HG03378 (cell line): ENCODE measurements around the gene AOC2.

Experiments used
- ATAC-seq: cut with Tn5 transposase; IDR thresholded peaks from one replicate; pipeline ENCODE4 v1.9.1; 2021; ENCODE audit warnings: mild to moderate bottlenecking, moderate library complexity; ENCODE audit not compliant: unreplicated experiment

Gene AOC2, protein sequence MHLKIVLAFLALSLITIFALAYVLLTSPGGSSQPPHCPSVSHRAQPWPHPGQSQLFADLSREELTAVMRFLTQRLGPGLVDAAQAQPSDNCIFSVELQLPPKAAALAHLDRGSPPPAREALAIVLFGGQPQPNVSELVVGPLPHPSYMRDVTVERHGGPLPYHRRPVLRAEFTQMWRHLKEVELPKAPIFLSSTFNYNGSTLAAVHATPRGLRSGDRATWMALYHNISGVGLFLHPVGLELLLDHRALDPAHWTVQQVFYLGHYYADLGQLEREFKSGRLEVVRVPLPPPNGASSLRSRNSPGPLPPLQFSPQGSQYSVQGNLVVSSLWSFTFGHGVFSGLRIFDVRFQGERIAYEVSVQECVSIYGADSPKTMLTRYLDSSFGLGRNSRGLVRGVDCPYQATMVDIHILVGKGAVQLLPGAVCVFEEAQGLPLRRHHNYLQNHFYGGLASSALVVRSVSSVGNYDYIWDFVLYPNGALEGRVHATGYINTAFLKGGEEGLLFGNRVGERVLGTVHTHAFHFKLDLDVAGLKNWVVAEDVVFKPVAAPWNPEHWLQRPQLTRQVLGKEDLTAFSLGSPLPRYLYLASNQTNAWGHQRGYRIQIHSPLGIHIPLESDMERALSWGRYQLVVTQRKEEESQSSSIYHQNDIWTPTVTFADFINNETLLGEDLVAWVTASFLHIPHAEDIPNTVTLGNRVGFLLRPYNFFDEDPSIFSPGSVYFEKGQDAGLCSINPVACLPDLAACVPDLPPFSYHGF

DNA sequence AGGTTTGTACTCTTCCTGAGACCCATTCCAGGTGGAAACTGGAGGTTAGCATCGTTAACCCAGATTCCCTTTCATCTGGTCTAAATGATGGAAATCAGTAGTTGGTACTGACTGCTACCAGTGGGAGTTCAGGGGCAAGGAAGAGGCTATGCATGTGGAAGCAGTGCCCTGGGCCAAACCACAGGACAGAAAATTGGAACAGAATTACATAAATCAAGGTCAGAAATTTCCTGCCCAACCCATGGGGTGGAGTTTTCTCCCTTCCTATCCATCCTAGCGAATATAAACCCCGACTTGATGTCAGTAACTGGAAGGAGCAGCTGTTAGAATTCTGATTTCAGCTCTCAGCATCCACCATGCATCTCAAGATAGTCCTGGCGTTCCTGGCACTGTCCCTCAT, at the start of gene AOC2:
TSS of gene AOC2 (plus strand) at position 310 of the 400 bp plus-strand sequence. CDS start at position 357, 47 bp downstream.
- ATAC-seq: no peak

DNA sequence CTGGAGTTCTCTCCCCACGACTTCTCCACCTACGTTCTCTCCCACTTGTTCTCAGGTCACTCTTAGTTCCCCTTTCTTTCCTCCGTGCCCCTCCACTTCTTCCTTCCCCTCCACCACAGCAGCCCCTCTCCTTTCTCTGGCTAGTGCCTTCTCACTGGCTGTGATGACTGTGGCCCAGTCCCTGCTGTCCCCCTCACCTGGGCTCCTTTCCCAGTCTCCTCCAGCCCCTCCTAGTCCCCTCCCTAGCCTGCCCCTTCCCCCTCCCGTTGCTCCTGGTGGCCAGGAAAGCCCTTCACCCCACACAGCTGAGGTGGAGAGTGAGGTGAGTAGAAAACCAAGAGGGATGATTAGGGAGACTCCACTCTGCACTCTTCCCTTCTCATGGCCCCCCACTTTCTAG, 49.3 kb upstream of the AOC2 start:
- no peak for ATAC-seq

DNA sequence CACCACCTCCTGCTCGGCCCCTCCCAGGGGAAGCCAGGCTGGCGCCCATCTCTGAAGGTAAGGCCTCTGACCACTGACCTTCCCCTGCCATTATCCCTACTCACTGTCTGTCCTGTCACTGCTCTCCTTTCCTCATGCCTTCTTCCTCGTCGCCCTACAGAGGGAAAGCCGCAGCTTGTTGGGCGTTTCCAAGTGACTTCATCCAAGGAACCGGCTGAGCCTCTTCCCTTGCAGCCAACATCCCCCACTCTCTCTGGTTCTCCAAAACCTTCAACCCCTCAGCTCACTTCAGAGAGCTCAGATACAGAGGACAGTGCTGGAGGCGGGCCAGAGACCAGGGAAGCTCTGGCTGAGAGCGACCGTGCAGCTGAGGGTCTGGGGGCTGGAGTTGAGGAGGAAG, 48.9 kb upstream of the AOC2 start:
- ATAC-seq: no peak

DNA sequence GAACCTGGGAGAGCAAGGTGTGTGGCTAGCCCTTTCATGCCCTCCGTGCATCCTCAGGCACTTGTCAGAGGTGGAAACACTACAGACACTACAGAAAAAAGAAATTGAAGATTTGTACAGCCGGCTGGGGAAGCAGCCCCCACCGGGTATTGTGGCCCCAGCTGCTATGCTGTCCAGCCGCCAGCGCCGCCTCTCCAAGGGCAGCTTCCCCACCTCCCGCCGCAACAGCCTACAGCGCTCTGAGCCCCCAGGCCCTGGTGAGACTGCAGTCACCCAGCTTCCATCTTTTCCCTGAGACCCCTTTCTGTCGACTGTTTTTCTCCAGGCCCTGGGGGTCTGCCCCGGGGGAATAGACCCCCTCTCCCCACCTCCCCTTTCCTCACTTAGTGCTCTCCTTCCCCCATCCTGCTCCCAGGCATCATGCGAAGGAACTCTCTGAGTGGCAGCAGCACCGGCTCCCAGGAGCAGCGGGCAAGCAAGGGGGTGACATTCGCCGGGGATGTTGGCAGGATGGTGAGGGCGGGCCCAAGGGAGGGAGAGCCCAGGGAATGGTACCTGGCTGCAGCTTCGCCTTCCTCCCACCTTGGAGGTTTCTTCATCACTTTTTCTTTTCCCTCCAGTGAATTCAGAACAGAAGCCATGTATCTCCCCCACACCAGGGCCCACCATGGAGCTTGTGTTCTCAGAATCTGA, 48.2 kb upstream of the AOC2 start:
- ATAC-seq: no peak

DNA sequence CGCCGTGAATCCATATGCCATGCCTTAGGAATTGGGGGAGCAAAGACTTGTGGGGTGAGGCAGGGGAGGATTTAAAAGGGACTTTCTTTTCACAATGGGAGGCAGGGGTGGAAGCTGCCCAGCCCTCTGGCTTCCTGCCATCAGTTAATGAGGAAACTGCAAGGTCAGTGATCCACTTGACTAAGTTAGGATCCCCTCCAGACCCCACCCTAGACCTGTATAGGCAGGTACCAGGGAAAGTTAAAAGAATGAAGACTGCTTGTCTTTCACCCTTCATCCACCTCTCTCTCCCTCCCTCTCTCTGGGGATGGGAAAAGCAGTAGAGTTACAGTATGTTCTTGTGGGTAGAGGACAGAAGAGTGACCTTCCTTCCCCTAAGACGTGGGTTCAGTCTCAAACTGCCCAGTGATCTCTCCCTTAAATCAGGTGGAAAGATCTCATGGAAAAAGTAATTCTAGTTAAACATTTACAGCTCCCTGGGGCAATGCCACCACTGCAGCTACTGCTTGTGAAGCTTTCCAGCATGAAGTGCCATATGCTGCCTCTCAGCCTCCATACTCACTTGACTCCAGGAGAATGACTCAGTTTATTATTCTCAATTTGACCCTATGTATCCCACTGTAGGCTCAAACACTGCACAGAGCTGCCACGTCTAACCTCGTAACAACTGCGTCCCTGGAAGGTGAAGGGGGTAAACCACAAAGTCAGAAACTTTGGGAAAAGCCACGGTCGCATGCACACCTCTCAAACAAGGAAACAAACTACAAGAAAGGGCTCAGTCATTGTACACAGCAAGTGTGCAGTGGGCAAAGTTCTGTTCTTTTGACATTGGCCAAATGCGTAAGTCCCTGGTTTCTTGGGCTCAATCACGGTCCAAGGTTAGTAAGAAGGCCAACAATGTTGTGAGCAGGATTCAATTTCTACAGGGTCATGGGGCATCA, 47.0 kb upstream of the AOC2 start:
- ATAC-seq: no peak

DNA sequence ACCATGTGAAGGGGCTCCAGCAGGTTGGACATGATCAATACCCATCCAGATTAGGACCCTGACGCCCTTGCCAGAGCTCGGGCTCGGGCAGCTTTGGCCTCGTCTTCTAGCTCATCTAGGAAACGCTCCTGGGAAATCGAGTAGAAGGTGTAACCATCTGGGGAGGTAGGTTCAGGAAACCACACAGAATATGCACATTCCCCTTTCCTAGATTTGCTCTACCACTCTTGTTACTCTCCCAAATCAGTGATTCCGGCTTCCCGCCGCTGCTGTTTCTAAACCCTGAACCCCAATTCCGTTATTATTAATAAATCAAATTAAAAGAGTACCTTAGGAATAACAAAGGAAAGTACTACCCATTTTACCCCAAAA, 46.4 kb upstream of the AOC2 start:
- no peak for ATAC-seq

DNA sequence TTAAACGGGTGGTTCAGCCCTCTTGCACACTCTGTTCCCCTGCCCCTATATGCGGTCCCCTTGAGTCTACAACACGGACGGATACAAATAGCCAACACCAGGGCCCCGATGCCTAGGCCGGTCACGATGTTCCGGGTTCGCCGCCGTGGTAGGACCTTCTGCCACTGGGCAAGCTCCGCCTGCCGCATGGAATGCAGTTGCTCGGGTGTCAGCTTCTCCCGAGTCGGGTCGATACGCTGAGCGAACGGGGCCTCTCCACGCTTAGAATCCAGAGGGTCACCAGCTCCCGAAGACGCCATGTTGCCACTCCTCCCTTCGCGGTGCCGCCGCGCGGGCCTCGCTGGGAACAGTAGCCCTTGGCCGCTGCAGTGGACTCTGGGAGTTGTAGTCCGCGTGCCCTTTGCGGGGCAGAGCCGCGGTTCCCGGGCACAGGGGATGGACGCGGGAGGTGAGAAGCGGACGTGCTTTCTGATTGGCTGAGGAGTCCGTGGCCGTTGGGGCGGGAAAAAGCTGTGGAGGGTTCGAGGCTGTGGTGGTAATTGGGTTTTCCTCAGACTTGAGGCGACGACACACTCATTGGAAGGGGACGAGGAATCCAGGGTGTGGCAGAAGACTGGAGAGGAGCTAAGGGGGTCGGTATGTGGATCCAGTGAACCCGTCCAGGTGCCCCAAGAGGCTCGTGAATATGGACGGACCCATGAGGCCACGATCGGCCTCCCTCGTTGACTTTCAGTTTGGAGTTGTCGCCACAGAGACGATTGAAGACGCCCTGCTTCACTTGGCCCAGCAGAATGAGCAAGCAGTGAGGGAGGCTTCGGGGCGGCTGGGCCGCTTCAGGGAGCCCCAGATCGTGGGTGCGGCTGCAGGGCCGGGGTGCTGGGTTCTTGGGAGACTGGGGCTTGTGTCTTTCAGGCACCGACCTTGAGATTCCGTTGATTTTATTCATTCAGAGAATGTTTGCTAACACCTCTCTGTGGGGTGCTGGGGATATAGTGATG, 45.7 kb upstream of the AOC2 start, which contains the start of the genes CNTD1 and COA3:
TSS of gene CNTD1 (plus strand) at position 479 of the 998 bp plus-strand sequence. CDS start at position 686, 207 bp downstream.
TSS of gene COA3 (minus strand) at position 322 of the 998 bp plus-strand sequence. CDS start at position 299, 23 bp downstream.
- no peak for ATAC-seq

DNA sequence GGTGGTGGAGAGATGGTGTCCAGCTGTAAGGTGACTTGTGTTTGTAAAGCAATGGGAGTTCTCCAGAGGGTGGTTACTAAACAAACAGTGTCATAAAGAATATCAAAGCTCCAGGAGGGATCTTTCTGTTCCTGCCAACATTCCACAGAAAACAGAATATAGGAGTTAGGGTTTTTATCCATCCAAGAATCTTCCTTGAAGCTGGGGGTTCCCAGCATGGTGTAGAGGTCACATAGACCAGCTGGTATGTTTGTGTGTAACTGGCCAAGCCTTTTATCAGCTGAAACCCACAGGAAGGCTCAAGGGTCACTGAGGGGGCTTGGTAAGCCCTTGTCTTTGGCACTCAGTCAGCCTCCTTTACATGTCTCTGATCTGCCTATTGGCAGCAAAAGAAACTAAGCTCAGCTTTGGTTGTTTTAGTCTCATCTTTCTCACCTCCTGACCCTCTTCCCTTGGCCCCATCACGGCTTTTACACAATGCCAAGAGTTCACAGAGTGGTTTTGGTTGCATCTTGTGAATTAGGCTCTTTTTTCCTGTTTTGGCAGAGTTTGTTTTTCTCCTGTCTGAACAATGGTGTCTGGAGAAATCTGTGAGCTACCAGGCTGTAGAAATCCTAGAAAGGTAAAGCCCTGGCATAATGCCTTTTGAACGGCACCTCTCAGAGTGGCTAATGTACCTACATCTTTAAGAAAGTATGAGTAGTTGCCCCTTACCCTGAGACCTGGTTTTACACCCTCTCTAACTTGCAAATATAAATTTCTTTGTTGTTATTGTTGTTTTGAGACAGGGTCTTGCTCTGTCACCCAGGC, 41.1 kb upstream of the AOC2 start:
- ATAC-seq: no peak

DNA sequence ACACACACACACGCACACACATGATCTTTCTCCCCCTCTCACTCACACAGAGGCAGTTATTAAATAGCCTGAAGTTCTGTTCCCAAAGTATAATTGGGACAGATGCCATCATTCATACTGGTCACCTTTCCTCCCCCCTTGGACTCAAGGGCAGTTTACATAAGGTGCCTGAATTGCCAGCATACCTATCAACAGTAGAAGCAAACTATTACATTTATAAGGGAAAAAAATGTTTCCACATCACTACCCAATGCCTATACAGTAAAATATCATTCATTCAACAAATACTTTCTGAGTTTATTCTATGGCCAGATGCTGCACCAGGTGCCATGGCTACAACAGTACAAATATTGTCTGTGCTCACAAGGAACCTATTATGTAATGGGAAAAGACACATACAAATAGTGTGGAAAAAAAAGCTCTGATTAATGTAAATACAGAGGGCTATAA, 39.4 kb upstream of the AOC2 start:
- ATAC-seq: no peak

DNA sequence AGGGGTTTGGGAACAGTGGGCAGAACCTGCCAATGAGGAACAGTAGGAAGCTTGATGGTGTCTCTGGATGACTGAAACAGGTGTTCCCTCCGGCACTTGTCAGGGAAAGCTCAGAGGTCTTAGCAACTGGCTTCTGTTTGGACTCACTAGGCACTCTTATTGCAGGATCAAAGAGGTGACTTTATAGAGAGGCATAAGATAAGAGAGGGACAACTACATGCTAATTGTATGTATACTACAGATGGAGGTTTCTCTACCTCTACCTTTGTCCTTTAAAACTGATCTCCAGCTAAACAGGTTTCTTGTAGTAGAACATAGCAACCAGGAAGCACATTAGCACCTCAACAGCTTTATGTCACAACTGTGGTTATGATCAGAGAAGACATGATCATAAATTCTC, 38.1 kb upstream of the AOC2 start:
- no peak for ATAC-seq

DNA sequence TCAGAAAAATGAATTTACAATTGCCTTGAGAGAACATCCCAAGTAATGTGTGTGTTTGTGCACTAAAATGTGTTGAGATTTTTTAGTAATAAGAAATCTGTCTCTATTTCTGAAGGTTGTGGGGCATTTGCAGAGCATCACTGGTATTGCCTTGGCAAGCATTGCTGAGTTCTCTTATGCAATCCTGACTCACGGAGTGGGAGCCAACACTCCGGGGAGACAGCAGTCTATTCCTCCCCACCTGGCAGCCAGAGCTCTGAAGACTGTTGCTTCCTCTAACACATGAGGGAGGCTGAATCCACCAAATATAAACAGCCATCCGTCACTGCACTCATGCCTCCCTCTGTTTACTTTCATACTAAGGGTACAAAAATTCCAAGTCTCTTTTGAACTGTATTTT, 35.1 kb upstream of the AOC2 start:
- no peak for ATAC-seq

DNA sequence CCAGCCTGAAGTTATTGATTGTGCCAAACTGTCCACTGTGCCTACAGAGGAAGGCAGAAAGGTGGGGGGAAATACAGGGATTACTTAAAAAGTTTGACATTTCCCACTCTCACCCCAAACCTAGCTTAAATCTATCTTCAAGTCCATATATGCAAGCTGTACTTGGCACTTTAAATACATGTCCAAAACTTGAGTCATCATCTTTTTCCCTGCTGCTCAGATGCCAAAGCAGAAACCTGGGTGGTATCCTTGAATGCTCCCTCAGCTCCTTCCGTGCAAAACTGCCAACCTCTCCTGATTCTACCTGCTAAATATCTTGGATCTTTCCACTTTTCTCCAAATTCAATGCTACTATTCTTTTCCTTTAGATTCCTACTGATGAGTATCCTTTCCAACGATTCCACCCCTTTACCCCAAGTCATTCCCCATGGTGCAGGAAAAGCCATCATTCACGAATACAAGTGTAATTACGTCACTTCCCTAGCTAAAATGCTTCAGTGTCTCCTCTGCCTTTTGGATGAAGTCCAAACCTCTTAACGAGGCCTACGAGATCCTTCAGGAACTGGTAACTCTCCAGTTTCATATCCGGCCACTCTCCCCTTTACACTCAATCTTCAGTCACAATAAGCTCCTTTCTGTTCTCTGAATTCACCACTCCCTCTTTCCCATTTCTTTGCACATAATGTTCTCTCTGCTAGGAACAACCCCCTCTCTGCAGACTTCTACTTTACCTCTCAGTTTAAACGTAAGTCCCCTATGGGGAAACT, 29.6 kb upstream of the AOC2 start:
- ATAC-seq: no peak

DNA sequence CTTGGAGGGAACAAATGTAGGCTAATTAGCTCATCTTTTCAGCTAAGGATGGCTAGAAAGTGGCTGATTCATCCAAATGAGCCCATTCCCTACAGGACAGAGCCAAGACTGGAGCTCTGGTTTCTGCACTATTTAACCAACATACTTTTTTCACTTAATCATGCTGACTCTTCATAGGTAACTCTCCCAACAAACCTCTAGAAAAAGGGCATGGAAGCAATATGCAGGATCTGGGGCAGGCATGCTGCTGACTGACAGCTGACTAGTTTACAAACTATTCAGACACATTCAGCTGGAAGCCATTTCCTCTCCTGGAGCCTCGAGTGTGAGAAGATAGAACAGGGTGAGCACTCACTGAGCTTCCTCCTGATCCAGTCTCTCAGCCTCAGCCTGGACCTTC, 26.5 kb upstream of the AOC2 start:
- ATAC-seq: no peak

DNA sequence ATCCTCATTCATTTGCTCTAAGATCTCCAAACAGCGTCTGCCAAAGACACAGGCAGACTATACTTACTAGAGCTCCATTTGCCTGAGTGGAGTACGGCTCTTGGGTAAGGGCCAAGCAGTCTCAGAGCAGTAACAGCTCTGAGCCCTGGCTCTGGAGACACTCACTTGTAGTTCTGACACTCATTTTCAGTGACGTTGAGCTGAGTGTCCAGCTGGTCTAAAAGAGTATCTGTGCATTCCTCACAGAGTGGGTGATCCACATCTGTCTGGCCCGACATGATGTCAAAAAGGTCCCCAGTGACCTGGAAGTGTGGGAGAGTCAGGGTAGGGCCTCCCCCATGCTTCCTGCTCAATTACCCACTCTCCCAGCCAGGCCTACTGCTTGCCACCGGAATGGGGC, 26.0 kb upstream of the AOC2 start:
- no peak for ATAC-seq

DNA sequence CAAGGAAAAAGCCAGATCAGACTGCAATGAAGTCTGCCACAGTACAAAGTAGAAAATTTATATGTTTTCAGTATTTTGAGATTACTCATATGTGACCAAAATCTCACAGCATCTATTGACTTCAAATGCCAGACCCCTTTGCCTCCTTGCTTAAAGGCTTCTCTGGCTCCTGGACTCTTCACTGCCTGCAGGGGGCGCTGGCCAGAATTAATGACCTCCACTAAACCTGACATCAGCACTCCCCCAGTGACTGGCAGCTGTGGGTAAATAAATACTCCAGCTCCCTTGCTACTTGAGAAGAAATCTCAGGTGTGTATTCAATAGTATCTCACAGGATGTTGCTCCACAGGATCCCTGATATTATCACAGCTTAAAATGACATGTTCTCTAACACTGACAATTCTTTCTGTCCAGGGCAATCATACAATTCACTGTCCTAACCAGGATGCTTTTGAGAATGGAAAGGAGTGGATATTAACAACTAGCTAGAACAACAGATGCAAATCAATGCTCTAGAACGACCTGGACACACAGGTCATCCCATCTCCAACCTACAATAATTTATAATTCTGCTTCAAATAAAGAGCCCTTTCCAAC, 24.3 kb upstream of the AOC2 start:
- ATAC-seq: no peak

DNA sequence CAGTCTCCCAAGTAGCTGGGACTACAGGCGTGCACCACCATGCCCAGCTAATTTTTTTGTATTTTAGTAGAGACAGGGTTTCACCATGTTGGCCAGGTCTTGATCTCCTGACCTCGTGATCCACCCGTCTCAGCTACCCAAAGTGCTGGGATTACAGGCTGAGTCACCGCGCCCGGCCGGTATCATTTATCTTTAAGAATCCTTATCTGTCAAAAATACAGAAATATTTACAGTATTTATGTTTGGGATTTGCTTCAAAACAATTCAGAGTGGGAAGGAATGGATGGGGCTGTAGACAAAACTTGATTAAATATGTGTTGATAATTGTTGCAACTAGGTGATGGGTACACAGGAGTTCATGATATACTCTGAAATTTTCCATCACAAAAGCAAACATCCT, 23.2 kb upstream of the AOC2 start:
- no peak for ATAC-seq

DNA sequence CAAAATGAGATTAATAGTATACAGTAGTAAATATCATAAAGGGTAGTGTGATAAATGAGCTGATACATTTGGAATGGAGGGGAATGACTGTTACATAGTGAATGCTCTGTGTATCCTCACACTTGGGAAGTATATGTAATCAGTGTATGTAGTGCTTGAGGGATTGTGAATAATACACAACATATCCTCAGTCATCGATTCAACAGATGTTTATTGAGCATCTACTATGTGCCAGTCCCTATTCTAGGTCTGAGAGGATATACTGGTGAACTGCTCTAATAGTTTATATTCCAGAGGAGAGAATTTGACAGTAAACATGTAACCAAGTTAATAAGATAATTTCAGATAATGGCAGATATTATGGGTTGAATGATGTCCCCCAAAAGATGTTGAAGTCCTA, 16.9 kb upstream of the AOC2 start:
- ATAC-seq: no peak
